GM19468 (cell line): Measurements from ENCODE around the gene ASB7.
"Not testable (repeated sequence)": the region's sequence is repeated elsewhere in the genome, so short reads cannot be mapped to it uniquely, and the experiment has no call there.

ENCODE experiments used
- ATAC-seq: cut with Tn5 transposase; IDR thresholded peaks from one replicate; pipeline ENCODE4 v1.9.1; 2021; ENCODE audit warnings: mild to moderate bottlenecking, moderate library complexity, moderate number of reproducible peaks; ENCODE audit not compliant: unreplicated experiment; ENCODE audit errors: extremely low read depth

Gene ASB7

DNA sequence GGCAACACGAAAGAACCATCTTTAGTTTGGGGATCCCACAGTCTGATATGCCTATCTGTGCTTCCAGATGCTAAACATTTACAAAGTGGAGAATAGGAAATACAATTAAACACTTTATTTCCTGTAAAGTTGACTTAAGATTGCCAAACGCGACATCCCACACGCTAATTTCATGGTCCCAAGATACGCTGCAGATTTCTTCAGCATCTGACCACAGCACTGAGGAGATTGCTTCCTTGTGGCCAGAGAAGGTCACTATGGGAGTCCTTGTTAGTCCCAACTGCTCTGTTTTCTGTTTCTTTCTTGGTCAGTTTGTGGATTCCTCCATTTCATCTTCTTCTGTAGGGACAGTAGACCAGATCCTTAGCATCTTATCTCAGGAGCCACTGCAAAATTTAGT lies 43.3 kb downstream of the ASB7 start:
- ATAC-seq = no peak

DNA sequence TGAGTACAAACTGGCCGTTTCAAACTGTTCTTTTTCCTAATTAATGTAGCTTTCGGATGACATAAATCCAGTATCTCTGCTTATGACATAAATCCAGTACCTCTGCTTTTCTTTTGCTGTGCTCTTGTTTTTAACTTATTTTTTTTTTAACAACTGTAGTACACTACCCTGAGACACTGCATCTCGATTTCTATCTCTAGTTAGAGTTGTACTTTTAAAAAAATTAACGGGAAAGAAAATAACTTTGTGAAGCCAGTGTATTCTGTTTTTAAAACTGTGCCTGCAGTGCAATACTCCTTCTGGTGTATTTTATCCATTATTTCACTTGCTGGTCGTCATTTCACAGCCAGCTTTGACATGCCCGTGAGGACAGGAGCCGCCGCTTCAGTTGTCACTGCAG lies 46.6 kb downstream of the ASB7 start:
- ATAC-seq = no peak

DNA sequence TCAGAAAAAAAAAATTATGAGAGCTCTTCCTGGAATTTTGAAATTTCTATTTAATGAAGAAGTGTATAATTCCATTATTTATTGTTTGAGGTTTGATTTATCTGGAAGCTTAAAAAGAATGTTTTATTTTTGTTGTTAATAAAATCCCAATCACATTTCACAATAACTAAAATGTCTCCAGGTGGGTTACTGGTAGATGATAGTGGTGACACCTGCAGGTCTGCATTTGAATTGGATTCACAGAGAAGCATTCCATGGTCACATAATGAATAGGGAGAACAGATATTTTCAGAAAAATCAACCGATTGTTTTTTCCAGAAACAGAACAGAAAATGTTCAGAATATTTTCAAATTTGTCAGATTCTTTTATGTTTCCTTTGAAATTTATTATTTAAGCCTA lies 48.3 kb downstream of the ASB7 start:
- no peak for ATAC-seq

- ATAC-seq = no peak
Observed at GRCh38 chr15:100651253-100651652, 48.9 kb downstream of the ASB7 start.

DNA sequence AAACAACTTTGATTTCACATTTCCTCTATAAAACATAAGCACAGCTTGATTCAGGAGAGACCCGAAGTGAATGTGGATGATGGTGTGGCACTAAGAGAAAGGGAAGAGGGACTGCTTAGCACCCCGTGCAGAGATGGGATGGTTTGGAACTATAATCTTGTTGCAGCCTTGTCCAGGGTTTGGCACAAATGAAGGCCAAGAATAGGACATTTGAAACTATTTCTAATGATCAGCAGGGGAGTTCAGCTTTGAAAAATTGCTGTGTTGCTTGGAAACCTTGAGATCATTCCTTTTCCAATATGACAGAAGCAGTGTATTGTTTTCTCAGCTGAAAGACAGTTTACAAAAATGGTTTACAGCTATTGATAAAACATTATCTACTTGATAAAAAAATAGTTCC lies 49.7 kb downstream of the ASB7 start:
- ATAC-seq = no peak

DNA sequence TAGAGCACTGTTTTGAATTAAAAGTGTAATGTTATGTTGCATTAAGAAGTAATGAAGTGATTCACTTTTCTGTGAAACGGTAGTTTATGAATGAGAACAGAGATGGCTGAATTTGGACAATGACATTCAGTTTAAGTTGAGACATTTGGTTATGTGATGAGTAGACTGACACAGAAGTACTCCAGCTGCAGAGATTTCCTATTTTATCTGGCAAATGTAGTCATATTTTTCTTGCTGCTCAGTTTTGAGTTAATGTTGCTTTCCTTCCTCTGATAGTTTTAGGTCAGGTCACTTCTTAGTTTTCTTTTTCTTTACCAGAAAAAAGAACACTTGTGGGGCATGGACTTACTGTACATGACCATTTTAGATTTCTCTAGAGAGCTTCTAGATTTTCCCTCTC lies 51.2 kb downstream of the ASB7 start:
- ATAC-seq = no peak

DNA sequence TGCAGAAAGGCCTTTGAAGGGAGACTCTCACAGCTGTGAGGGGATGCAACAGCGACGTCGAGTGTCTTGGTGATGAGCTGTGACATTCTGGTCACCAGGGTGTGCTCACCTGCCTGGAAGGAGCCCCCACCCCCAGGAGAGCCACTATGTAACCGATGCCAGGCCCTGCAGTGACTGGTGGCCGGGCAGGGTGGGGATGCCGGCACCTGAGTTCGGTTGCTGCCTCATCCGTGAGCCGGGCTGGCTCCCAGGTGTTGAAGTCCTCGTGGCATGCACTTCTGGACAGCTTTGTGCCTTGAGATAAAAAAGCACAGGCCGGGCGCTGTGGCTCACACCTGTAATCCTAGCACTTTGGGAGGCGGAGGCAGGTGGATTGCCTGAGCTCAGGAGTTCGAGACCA lies 56.5 kb downstream of the ASB7 start:
- no peak for ATAC-seq

DNA sequence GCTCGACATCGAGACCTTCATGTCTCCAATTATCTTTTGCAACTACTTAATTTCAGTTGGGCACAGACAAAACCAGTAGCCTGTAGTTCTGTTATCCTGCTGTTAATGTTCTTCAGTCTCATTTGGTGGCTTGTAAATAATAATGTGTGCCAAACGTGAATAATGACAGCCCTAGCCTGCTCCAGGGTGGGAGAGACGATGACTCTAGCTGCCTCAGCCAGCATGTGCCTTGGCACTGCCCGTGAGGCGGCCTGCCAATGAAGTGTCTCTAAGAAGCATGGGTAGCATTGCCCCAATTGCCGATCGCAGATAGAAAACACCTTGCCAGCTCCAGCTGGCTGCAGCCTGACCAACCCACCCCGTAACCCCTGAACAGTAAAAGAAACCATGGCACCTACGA lies 58.8 kb downstream of the ASB7 start:
- no peak for ATAC-seq

- ATAC-seq = no peak
Observed at GRCh38 chr15:100663086-100663914, 60.9 kb downstream of the ASB7 start.

GRCh38 chr15:100663915-100664281 lies 61.5 kb downstream of the ASB7 start:
- ATAC-seq = no peak

- ATAC-seq = no peak
Observed at GRCh38 chr15:100665570-100665969, 63.2 kb downstream of the ASB7 start.

GRCh38 chr15:100667405-100668347 lies 65.3 kb downstream of the ASB7 start:
- no peak for ATAC-seq

DNA sequence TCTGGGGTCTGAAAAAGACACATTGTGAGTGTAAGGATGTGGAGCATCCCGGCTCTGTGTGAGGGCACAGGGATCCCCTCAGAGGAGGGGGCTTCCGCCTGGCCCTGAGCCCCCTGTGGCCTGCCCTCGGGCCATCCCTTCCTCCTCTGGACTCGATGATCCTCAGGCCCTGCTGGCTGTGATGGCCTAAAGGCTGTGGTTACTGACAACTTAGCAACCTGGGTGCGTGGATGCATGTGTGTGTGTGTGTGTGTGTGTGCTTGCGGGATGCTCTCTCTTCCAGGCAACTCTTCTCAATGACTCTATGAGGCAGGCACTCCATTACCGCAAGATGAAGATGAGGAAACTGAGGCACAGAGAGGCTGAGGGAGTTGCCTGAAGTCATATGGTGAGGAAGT lies 66.0 kb downstream of the ASB7 start:
- no peak for ATAC-seq

- ATAC-seq = no peak
Observed at GRCh38 chr15:100669260-100669659, 66.9 kb downstream of the ASB7 start.

GRCh38 chr15:100670505-100671021 lies 68.2 kb downstream of the ASB7 start:
- ATAC-seq = no peak

- ATAC-seq = no peak
Observed at GRCh38 chr15:100671124-100671680, 68.8 kb downstream of the ASB7 start.

DNA sequence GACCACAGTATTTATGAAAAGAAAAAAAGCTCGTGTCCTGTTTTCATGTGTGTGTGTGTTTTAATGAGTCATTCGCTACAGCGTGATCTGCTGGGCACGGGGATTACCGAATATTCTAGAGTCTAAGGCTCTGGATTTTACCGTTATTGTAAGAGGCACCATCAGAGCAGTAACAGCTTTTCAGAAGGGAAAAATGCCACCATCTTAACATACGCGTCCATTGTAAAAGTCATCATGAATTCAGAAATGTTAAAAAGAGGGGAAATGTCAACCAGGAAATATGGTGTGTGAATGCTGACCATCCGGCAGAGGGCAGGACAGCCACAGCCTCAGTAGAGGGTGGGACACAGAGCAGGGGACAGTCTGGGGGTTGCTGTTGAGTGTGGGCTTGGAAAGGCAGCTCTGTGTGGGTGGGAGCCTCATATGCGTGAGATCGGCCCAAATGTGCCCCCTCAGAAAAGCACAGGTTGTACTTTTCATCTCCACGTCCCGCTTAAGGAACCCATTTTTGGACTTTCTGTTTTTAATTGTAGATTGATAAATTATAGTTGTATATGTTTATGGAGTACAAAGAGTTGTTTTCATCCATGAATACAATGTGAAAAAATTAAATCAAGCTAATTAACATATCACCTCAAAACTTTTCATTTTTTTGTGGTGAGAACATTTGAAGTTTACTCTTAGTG lies 69.6 kb downstream of the ASB7 start:
- ATAC-seq = no peak

- ATAC-seq = no peak
Observed at GRCh38 chr15:100672959-100673358, 70.6 kb downstream of the ASB7 start.

DNA sequence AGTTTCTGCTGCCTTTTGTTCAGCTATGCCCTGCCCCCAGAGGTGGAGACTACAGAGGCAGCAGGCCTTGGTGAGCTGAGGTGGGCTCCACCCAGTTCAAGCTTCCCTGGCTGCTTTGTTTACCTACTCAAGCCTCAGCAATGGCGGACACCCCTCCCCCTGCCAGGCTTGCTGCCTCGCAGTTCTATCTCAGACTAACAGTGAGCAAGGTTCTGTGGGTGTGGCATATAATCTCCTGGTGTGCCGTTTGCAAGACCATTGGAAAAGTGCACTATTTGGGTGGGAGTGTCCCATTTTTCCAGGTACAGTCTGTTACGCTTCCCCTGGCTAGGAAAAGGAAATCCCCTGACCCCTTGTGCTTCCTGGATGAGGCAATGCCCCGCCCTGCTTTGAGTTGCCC lies 76.8 kb downstream of the ASB7 start:
- ATAC-seq = not testable (repeated sequence)

GRCh38 chr15:100680726-100681125 lies 78.3 kb downstream of the ASB7 start:
- no peak for ATAC-seq
